Spleen (tissue), 11 donors: ENCODE data around the gene OR8G5. TPM values are rescaled to one million over a fixed set of nuclear protein-coding genes. Genes with fewer than 3 reads are reported as not detected.

Experiments
- DNase-seq: peaks from one replicate; pipeline ENCODE4 v3.0.0-alpha.2; 2020
- H3K27ac ChIP-seq, 8 donors: fragments of 200-600 bp; sonication (generic) in 7 of 8; 1 replicate in 4 of 8; 2 replicates in 4 of 8; pipeline versions ENCODE4 v1.5.0 to v1.8.0; 2016 to 2021; ENCODE audit warnings: inconsistent platforms in 4 of 8, mild to moderate bottlenecking in 4 of 8, moderate library complexity in 1 of 8
- H3K27me3 ChIP-seq, 7 donors: fragments of 200-600 bp; sonication (generic) in 6 of 7; replicated peaks in 1 of 7; 1 replicate in 4 of 7; 2 replicates in 3 of 7; pipeline versions ENCODE4 v1.5.0 to v1.8.0; 2016 to 2021; ENCODE audit warnings: inconsistent platforms in 3 of 7, mild to moderate bottlenecking in 1 of 7
- H3K36me3 ChIP-seq, 6 donors: fragments of 200-600 bp; sonication (generic) in 5 of 6; 1 replicate in 4 of 6; 2 replicates in 2 of 6; pipeline versions ENCODE4 v1.5.0 to v1.8.0; 2016 to 2021; ENCODE audit warnings: inconsistent platforms in 2 of 6
- H3K4me1 ChIP-seq, 6 donors: fragments of 200-600 bp; sonication (generic) in 5 of 6; 1 replicate in 3 of 6; 2 replicates in 3 of 6; pipeline versions ENCODE4 v1.5.0 to v1.8.0; 2016 to 2021; ENCODE audit warnings: inconsistent platforms in 3 of 6
- H3K4me3 ChIP-seq, 8 donors: fragments of 200-600 bp; sonication (generic) in 7 of 8; 1 replicate in 4 of 8; 2 replicates in 4 of 8; pipeline versions ENCODE4 v1.5.0 to v1.8.0; 2016 to 2021; ENCODE audit warnings: inconsistent platforms in 4 of 8, mild to moderate bottlenecking in 4 of 8, moderate library complexity in 2 of 8
- H3K9me3 ChIP-seq, 8 donors: fragments of 200-600 bp; sonication (generic) in 7 of 8; 1 replicate in 4 of 8; 2 replicates in 4 of 8; pipeline versions ENCODE4 v1.5.0 to v1.8.0; 2016 to 2021; ENCODE audit warnings: inconsistent platforms in 4 of 8
- CTCF ChIP-seq, 11 experiments: fragments of 200-600 bp in 7 of 11; fragments of 450-650 bp in 4 of 11; sonication (generic) in 4 of 11; IDR thresholded peaks in 8 of 11; conservative IDR thresholded peaks in 3 of 11; 1 replicate in 7 of 11; 2 replicates in 4 of 11; pipeline versions ENCODE4 v1.4.0 to v1.8.0; 2016 to 2021; ENCODE audit warnings: antibody characterized with exemption in 11 of 11, inconsistent platforms in 4 of 11, mild to moderate bottlenecking in 1 of 11
- POLR2A ChIP-seq, 3 donors: fragments of 450-650 bp; IDR thresholded peaks; one replicate each; pipeline ENCODE4 v1.5.1; 2017; ENCODE audit warnings: antibody characterized with exemption in 3 of 3, mild to moderate bottlenecking in 1 of 3
- POLR2AphosphoS5 ChIP-seq, 3 donors: sonication (generic); formaldehyde crosslinking; IDR thresholded peaks; one replicate each; pipeline ENCODE4 v1.5.1; 2017; ENCODE audit warnings: antibody characterized with exemption in 3 of 3
- WGBS, 5 donors: extraction: QIAGEN DNeasy Blood & Tissue Kit in 3 of 5; methylation state at CpG; one replicate each; pipeline versions ENCODE4 v1.1.5 to v1.1.7; 2013 to 2018; 5-methylcytosine and 5-hydroxymethylcytosine counted together
- intact Hi-C: fragments of 100-400 bp; cut with DNase I; formaldehyde crosslinking; loops from one replicate; pipeline ENCODE4 v1.15.0; 2023; ENCODE audit warnings: low total_unique reads
- polyA plus RNA-seq, 3 donors: library from polyadenylated mRNA; stranded (reverse); fragments of 200-250 nt; gene quantifications; one replicate each; pipeline ENCODE4 v1.2.1, GENCODE V29; 2013
- total RNA-seq, 7 donors: library from RNA; depleted of rRNA in 3 of 7; stranded (reverse); fragments of >200 nt in 3 of 7; fragmentation: NEBNext Ultra II Directional in 4 of 7; extraction: Animal tissue kit (Norgen Biotek cat#: 25700) in 4 of 7; gene quantifications; one replicate each; pipeline versions ENCODE4 v1.1.0 to v1.2.1, GENCODE V29; 2016 to 2021
- donor health status: healthy with polysubstance abuse.
- donor health status: DM: no; HTN: no; CAD: no; lungs with moderate emphysema.
- donor health status: DM: no; HTN: no; CAD: no.
- donor health status: Bipolar disorder and iron deficiency.
- donor health status: healthy.
- donor health status: DM: no; HTN: no; CAD: no.
- donor health status: DM: yes; HTN: yes; CAD: no.

Gene OR8G5
- total and polyA plus RNA-seq, 10 donors, result not detected

DNA sequence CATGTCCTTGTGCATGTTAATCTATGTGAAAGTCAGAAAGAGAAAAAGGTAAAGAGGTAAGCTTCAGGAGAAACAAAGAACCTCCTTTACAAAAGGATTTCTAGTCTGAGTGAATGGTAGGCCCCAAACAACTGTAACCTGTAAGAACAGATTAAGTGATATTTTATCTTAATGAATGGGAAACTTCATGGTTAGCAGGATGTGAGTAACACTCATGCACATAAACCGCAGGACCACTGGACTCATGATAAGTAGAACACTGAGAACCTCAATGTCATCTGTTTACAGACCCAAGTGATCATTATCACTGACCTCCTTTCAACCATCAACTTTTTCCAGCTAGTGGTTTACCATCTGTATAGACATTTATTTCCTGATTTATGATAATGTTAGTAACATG, 19.9 kb downstream of the OR8G5 start:
- WGBS, 5 donors, result 16 to 58% (median 18%) methylated on average over 1 of the region's 1 CpG
- TF ChIP-seq POLR2AphosphoS5 (IDR thresholded peaks at IDR 0.05) (no peak), POLR2A (IDR thresholded peaks at IDR 0.05) (no peak), CTCF (IDR thresholded peaks at IDR 0.05 in 8 of 11, conservative IDR thresholded peaks at IDR 0.05 in 3 of 11) (no peak)
- intact Hi-C loops, result no loop called here
- Histone ChIP-seq H3K4me1 (no peaks in the 10 kb centered on the region), H3K27ac (no peak overlapping the region), H3K4me3 (no peak overlapping the region), H3K36me3 (no peaks in the 10 kb centered on the region), H3K9me3 (no peaks in the 10 kb centered on the region), H3K27me3 (peaks cover 0 to 5% (median 0%) of the 10 kb centered on the region in 7 donors)
- DNase-seq, result no peak

GRCh38 chr11:124277207-124277606, 21.0 kb downstream of the OR8G5 start:
- H3K27ac ChIP-seq, result no peak overlapping the region
- peaks cover 0 to 8% (median 0%) of the 10 kb centered on the region in 8 donors for H3K9me3 ChIP-seq
- TF ChIP-seq POLR2AphosphoS5 (IDR thresholded peaks at IDR 0.05) (no peak), POLR2A (IDR thresholded peaks at IDR 0.05) (no peak), CTCF (IDR thresholded peaks at IDR 0.05 in 8 of 11, conservative IDR thresholded peaks at IDR 0.05 in 3 of 11) (no peak)
- no peaks in the 10 kb centered on the region for H3K36me3 ChIP-seq
- peak; percentile 41 for DNase-seq
- intact Hi-C loops, result no loop called here
- H3K4me1 ChIP-seq, result no peaks in the 10 kb centered on the region
- peaks cover 0 to 5% (median 0%) of the 10 kb centered on the region in 7 donors for H3K27me3 ChIP-seq
- 69 to 92% (median 85%) methylated on average over 3 of the region's 3 CpGs for WGBS, 5 donors
- H3K4me3 ChIP-seq, result no peak overlapping the region

- no peak overlapping the region for H3K4me3 ChIP-seq
- H3K36me3 ChIP-seq, result no peaks in the 10 kb centered on the region
- no peak for TF ChIP-seq CTCF (IDR thresholded peaks at IDR 0.05 in 8 of 11, conservative IDR thresholded peaks at IDR 0.05 in 3 of 11)
- TF ChIP-seq POLR2A (IDR thresholded peaks at IDR 0.05), result no peak
- TF ChIP-seq POLR2AphosphoS5 (IDR thresholded peaks at IDR 0.05), result no peak
- no peak overlapping the region for H3K27ac ChIP-seq
- H3K9me3 ChIP-seq, result peaks cover 0 to 8% (median 0%) of the 10 kb centered on the region in 8 donors
- no peaks in the 10 kb centered on the region for H3K4me1 ChIP-seq
- intact Hi-C loops, result no loop called here
- H3K27me3 ChIP-seq, result peaks cover 0 to 5% (median 0%) of the 10 kb centered on the region in 7 donors
- 23 to 75% (median 66%) methylated on average over 1 to 3 of the region's 3 CpGs for WGBS, 5 donors
- no peak for DNase-seq
Observed at GRCh38 chr11:124277804-124278203, 21.6 kb downstream of the OR8G5 start.

GRCh38 chr11:124278261-124278660, 22.1 kb downstream of the OR8G5 start:
- Histone ChIP-seq H3K9me3 (peaks cover 0 to 8% (median 0%) of the 10 kb centered on the region in 8 donors), H3K27ac (no peak overlapping the region), H3K36me3 (no peaks in the 10 kb centered on the region), H3K27me3 (peaks cover 0 to 5% (median 0%) of the 10 kb centered on the region in 7 donors), H3K4me3 (no peak overlapping the region), H3K4me1 (no peaks in the 10 kb centered on the region)
- TF ChIP-seq POLR2A (IDR thresholded peaks at IDR 0.05) (no peak), POLR2AphosphoS5 (IDR thresholded peaks at IDR 0.05) (no peak), CTCF (IDR thresholded peaks at IDR 0.05 in 8 of 11, conservative IDR thresholded peaks at IDR 0.05 in 3 of 11) (no peak)
- 31 to 87% (median 72%) methylated on average over 2 of the region's 2 CpGs for WGBS, 5 donors
- intact Hi-C loops, result no loop called here
- DNase-seq, result no peak
